Gastroesophageal sphincter (tissue), 4 donors: ENCODE data around the gene SDE2. TPM values are rescaled to one million over a fixed set of nuclear protein-coding genes. Genes with fewer than 3 reads are reported as not detected.

Experiments
- ATAC-seq: fragments of 150-250 bp; one replicate; pipeline ENCODE4 v1.9.1; 2016; ENCODE audit warnings: mild to moderate bottlenecking, moderate library complexity
- H3K27ac ChIP-seq, 4 donors: fragments of 200-600 bp; sonication (generic) in 3 of 4; 1 replicate in 3 of 4; 2 replicates in 1 of 4; pipeline ENCODE4 v1.5.1; 2016 to 2019
- H3K27me3 ChIP-seq: fragments of 200-600 bp; sonication (generic); one replicate; pipeline ENCODE4 v1.5.1; 2019
- H3K36me3 ChIP-seq, 2 donors: fragments of 200-600 bp; sonication (generic); one replicate each; pipeline ENCODE4 v1.5.1; 2019; ENCODE audit warnings: control low read depth in 1 of 2
- H3K4me1 ChIP-seq, 3 donors: fragments of 200-600 bp; sonication (generic); 1 replicate in 2 of 3; 2 replicates in 1 of 3; pipeline ENCODE4 v1.5.1; 2016 to 2019; ENCODE audit warnings: control low read depth in 2 of 3
- H3K4me3 ChIP-seq, 2 donors: fragments of 200-600 bp; sonication (generic); one replicate each; pipeline ENCODE4 v1.5.1; 2019; ENCODE audit warnings: mild to moderate bottlenecking in 1 of 2, moderate library complexity in 1 of 2
- H3K9me3 ChIP-seq, 3 donors: fragments of 200-600 bp; sonication (generic); one replicate each; pipeline ENCODE4 v1.5.1; 2017 to 2019; ENCODE audit warnings: control low read depth in 2 of 3
- CTCF ChIP-seq, 4 experiments: fragments of 200-600 bp in 2 of 4; fragments of 450-650 bp in 2 of 4; sonication (generic) in 1 of 4; IDR thresholded peaks; one replicate each; pipeline ENCODE4 v1.5.1; 2017 to 2019; ENCODE audit warnings: antibody characterized with exemption in 4 of 4, mild to moderate bottlenecking in 2 of 4, moderate library complexity in 2 of 4
- EP300 ChIP-seq: sonication (generic); formaldehyde crosslinking; IDR thresholded peaks from one replicate; pipeline ENCODE4 v1.6.1; 2017; ENCODE audit warnings: antibody characterized with exemption, mild to moderate bottlenecking
- POLR2A ChIP-seq, 2 donors: fragments of 450-650 bp; IDR thresholded peaks; one replicate each; pipeline ENCODE4 v1.6.1; 2017; ENCODE audit warnings: antibody characterized with exemption in 2 of 2, mild to moderate bottlenecking in 2 of 2, moderate library complexity in 1 of 2
- POLR2AphosphoS5 ChIP-seq: sonication (generic); formaldehyde crosslinking; IDR thresholded peaks from one replicate; pipeline ENCODE4 v1.6.1; 2017; ENCODE audit warnings: antibody characterized with exemption
- WGBS, 2 donors: methylation state at CpG; one replicate each; pipeline ENCODE4 v1.1.5; 2018; ENCODE audit warnings: low coverage in 1 of 2; 5-methylcytosine and 5-hydroxymethylcytosine counted together
- total RNA-seq, 4 donors: library from RNA; depleted of rRNA; stranded (reverse); fragments of >200 nt; gene quantifications; one replicate each; pipeline ENCODE4 v1.1.0, GENCODE V29; 2016

The SDE2 gene
- total RNA-seq, 4 donors from 2014 or later: 15.9 to 23.2 (median 21.2) TPM

DNA sequence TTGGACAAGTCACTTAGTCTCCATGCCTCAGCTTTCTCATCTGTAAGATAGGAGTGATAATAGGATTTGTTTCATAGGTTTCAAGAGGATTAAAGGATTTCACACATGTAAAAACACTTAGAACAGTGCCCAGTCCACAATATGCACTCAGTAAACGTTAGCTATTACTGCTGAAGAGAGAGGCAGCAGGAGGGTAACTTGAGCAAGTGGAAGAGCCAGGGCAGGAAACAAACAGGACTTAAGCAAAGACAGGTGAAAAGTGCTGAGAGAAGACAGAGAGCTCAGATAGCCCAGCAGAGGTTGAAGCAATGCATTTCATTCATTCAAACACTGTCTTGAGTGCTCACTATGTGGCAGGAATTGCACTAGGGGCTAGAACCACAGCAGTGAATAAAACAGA, 42.3 kb upstream of the SDE2 start:
- Histone ChIP-seq H3K27ac (no peak overlapping the region), H3K36me3 (no peaks in the 10 kb centered on the region), H3K4me3 (no peak overlapping the region), H3K9me3 (no peaks in the 10 kb centered on the region), H3K27me3 (no peaks in the 10 kb centered on the region), H3K4me1 (no peaks in the 10 kb centered on the region)
- no peak for ATAC-seq
- TF ChIP-seq CTCF (IDR thresholded peaks at IDR 0.05): no peak
- no peak for TF ChIP-seq POLR2A (IDR thresholded peaks at IDR 0.05)
- no peak for TF ChIP-seq POLR2AphosphoS5
- TF ChIP-seq EP300: no peak
- 55% methylated on average over 1 of the region's 1 CpG; no CpG with 5 or more reads in 1 of the 2 donors for WGBS, 2 donors

- no peak overlapping the region for H3K4me3 ChIP-seq
- H3K4me1 ChIP-seq: peaks cover 0 to 14% (median 0%) of the 10 kb centered on the region in 3 donors
- no peak overlapping the region for H3K27ac ChIP-seq
- H3K27me3 ChIP-seq: no peaks in the 10 kb centered on the region
- no peaks in the 10 kb centered on the region for H3K36me3 ChIP-seq
- no peaks in the 10 kb centered on the region for H3K9me3 ChIP-seq
- WGBS, 2 donors: 100% methylated on average over 1 of the region's 1 CpG
- ATAC-seq: no peak
- TF ChIP-seq POLR2A (IDR thresholded peaks at IDR 0.05): no peak
- no peak for TF ChIP-seq EP300
- no peak for TF ChIP-seq POLR2AphosphoS5
Observed at GRCh38 chr1:226038661-226039060, 39.5 kb upstream of the SDE2 start.

- WGBS, 2 donors: 95 to 100% methylated on average over 1 to 4 of the region's 5 CpGs
- ATAC-seq: no peak
- Histone ChIP-seq H3K4me3 (no peak overlapping the region), H3K36me3 (no peaks in the 10 kb centered on the region), H3K27me3 (no peaks in the 10 kb centered on the region), H3K4me1 (peaks cover 0 to 15% (median 0%) of the 10 kb centered on the region in 3 donors), H3K27ac (no peak overlapping the region), H3K9me3 (no peaks in the 10 kb centered on the region)
- no peak for TF ChIP-seq CTCF (IDR thresholded peaks at IDR 0.05)
- no peak for TF ChIP-seq POLR2A (IDR thresholded peaks at IDR 0.05)
- TF ChIP-seq EP300: no peak
- no peak for TF ChIP-seq POLR2AphosphoS5
Observed at GRCh38 chr1:226035915-226036314, 36.8 kb upstream of the SDE2 start.

DNA sequence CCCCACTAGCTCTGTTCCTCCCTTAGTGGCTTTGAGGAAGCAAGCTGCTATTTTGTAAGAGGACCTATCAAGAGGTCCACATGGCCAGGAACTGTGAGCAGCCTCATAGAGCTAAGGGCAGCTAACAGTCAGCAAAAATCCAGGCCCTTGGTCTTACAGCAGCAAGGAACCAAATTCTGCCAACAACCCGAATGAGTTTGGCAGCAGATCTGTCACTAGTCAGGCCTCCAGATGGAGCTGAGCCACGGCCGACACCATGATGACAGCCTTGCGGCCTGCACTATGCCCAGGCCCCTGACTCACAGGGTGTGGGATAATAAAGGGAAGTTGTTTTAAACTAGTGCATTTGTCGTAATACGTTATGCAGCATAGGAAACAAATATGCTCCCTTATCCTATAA, 35.3 kb upstream of the SDE2 start:
- Histone ChIP-seq H3K36me3 (no peaks in the 10 kb centered on the region), H3K27ac (peak overlapping the region in 3 of 4 donors; percentile 47 to 64 (median 62)), H3K9me3 (no peaks in the 10 kb centered on the region), H3K4me3 (no peak overlapping the region), H3K4me1 (peaks cover 0 to 15% (median 0%) of the 10 kb centered on the region in 3 donors), H3K27me3 (no peaks in the 10 kb centered on the region)
- TF ChIP-seq POLR2AphosphoS5: peak; percentile 64
- TF ChIP-seq EP300: no peak
- peak; percentile 96 for ATAC-seq
- WGBS, 2 donors: 41 to 51% methylated on average over 4 to 6 of the region's 6 CpGs

DNA sequence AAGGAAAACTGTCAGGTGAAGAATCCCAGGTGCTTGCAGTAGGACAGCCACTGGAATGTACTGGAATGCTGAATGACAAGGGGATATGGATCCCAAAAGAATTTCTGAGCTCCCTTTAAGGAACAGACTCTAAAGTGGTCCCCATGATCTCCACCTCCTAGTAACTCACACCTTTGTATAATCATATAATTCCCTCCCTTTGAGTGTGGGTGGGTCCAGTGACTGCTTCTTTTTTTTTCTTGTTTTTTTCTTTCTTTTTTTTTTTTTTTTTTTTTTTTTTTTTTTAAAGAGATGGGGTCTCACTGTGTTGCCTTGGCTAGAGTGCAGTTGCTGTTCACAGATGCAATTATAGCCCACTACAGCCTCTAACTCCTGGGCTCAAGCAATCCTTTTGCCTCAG, 34.8 kb upstream of the SDE2 start:
- no peak for TF ChIP-seq CTCF (IDR thresholded peaks at IDR 0.05)
- no peaks in the 10 kb centered on the region for H3K36me3 ChIP-seq
- H3K9me3 ChIP-seq: no peaks in the 10 kb centered on the region
- peak overlapping the region in 3 of 4 donors; percentile 57 to 64 (median 62) for H3K27ac ChIP-seq
- H3K27me3 ChIP-seq: no peaks in the 10 kb centered on the region
- no peak overlapping the region for H3K4me3 ChIP-seq
- H3K4me1 ChIP-seq: peaks cover 0 to 15% (median 0%) of the 10 kb centered on the region in 3 donors
- ATAC-seq: peak; percentile 2

GRCh38 chr1:226033582-226033981, 34.4 kb upstream of the SDE2 start:
- WGBS, 2 donors: 93% methylated on average over 2 of the region's 4 CpGs; no CpG with 5 or more reads in 1 of the 2 donors
- Histone ChIP-seq H3K36me3 (no peaks in the 10 kb centered on the region), H3K27me3 (no peaks in the 10 kb centered on the region), H3K4me3 (no peak overlapping the region), H3K9me3 (no peaks in the 10 kb centered on the region), H3K4me1 (peaks cover 0 to 15% (median 0%) of the 10 kb centered on the region in 3 donors), H3K27ac (peak overlapping the region in 3 of 4 donors; percentile 57 to 64 (median 62))
- TF ChIP-seq POLR2A (IDR thresholded peaks at IDR 0.05) (no peak), EP300 (no peak), CTCF (IDR thresholded peaks at IDR 0.05) (no peak), POLR2AphosphoS5 (no peak)
- ATAC-seq: no peak
